ENCODE data around the gene TMEM235.

The TMEM235 gene

DNA sequence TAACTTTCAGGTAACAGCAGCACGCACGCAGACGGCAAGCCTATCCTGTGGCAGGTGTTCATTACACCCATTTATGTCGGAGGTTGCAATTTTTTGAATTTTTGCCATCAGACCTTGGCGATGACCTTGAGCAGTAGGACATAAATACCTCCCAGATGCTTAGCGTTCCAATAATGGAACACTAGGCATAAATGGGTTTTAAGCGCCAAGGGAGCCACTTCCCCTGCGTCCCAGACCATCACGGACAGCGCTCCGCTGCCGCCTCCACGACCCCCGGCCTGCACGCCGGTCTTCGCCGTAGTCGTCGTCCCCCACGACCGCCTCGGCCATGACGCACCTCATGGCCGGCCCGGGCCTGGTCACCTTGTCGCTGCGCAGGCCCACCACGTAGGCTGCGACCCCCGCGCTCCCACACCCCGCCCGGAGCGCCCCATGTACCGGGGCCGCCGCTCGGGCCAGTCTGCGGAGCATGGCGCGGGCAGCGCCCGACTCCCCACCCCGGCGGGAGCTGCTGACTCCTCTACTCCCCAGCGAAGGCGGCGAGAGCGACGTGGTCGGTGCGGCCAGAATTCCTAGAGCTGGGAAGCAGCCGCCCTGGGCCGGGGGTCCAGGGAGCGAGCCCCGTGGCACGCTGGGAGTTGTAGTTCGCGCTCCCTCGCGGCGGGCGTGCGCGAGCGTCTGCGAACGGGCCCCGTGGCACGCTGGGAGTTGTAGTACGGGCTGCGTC is 22.7 kb downstream of the TMEM235 start:
- H3K9me3 ChIP-seq (ENCODE audit: severe bottlenecking): no peaks in the 10 kb centered on the region
- peaks cover 3% of the 10 kb centered on the region for H3K36me3 ChIP-seq
- TF ChIP-seq, protein P1, sequence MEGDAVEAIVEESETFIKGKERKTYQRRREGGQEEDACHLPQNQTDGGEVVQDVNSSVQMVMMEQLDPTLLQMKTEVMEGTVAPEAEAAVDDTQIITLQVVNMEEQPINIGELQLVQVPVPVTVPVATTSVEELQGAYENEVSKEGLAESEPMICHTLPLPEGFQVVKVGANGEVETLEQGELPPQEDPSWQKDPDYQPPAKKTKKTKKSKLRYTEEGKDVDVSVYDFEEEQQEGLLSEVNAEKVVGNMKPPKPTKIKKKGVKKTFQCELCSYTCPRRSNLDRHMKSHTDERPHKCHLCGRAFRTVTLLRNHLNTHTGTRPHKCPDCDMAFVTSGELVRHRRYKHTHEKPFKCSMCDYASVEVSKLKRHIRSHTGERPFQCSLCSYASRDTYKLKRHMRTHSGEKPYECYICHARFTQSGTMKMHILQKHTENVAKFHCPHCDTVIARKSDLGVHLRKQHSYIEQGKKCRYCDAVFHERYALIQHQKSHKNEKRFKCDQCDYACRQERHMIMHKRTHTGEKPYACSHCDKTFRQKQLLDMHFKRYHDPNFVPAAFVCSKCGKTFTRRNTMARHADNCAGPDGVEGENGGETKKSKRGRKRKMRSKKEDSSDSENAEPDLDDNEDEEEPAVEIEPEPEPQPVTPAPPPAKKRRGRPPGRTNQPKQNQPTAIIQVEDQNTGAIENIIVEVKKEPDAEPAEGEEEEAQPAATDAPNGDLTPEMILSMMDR (IDR thresholded peaks at IDR 0.05; ENCODE audit: low read depth, low read length): no peak
- peak overlapping the region; percentile 86 for H3K27ac ChIP-seq
- no peaks in the 10 kb centered on the region for H3K27me3 ChIP-seq (ENCODE audit: insufficient read depth, low read depth, severe bottlenecking)
- H3K4me3 ChIP-seq (ENCODE audit: low read depth, low read length): peak overlapping the region; percentile 83
- peak; percentile 95 for DNase-seq

- TF ChIP-seq, protein P1 (IDR thresholded peaks at IDR 0.05; ENCODE audit: low read depth, low read length): no peak
Measured at GRCh38 chr17:78255029-78255656, 23.7 kb downstream of the TMEM235 start.

DNA sequence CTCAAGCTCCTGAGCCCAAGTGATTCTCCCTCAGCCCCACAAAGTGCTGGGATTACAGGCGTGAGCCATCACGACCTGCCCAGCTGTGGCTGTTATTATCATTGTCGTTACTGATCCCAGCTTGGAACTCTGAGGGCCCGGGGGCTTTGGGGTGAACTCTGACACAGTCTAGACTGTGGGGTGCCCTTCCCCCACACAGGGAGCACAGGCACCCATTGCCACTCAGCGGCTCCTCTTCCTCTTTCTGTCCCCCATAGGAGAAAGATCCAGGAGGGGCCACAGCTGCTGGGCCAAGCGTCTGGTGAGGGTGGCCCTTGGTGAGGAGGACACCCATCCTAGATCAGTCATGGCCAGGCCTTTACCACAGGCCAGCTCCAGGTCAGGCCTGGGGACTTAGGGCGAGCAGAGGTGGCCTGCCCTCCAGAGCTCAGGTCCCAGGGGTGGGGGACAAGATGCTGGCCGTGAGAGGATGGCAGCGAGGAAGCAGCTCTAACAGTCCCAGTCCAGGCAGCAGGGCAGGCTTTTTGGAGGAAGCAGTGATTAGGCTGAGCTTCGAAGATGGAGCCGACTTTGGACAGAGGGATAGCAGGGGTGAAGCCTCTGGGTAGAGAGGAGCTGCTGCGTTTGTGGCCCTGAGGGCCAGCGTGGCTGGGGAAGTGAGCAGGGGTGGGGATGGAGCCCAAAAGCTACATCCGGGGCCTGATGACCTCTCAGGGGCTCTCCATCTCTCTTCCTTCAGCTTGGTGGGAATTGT is 24.7 kb downstream of the TMEM235 start:
- Histone ChIP-seq H3K36me3 (peaks cover 3% of the 10 kb centered on the region), H3K9me3 (ENCODE audit: severe bottlenecking) (no peaks in the 10 kb centered on the region), H3K27me3 (ENCODE audit: insufficient read depth, low read depth, severe bottlenecking) (no peaks in the 10 kb centered on the region), H3K4me3 (ENCODE audit: low read depth, low read length) (no peak overlapping the region), H3K27ac (peak overlapping the region; percentile 9)
- peak; percentile 60 for DNase-seq
- TF ChIP-seq, protein P1 (IDR thresholded peaks at IDR 0.05; ENCODE audit: low read depth, low read length): no peak

More at GRCh38 chr17:78255029-78255656, 23.7 kb downstream of the TMEM235 start:
- Histone ChIP-seq H3K27ac (no peak overlapping the region), H3K9me3 (ENCODE audit: severe bottlenecking) (no peaks in the 10 kb centered on the region), H3K36me3 (peaks cover 3% of the 10 kb centered on the region), H3K4me3 (ENCODE audit: low read depth, low read length) (no peak overlapping the region), H3K27me3 (ENCODE audit: insufficient read depth, low read depth, severe bottlenecking) (no peaks in the 10 kb centered on the region)
- no peak for DNase-seq

GRCh38 chr17:78256707-78257591 is 25.5 kb downstream of the TMEM235 start:
- H3K27me3 ChIP-seq (ENCODE audit: insufficient read depth, low read depth, severe bottlenecking): no peaks in the 10 kb centered on the region
- TF ChIP-seq, protein P1 (IDR thresholded peaks at IDR 0.05; ENCODE audit: low read depth, low read length): no peak
- no peak for DNase-seq
- H3K36me3 ChIP-seq: peaks cover 3% of the 10 kb centered on the region
- no peaks in the 10 kb centered on the region for H3K9me3 ChIP-seq (ENCODE audit: severe bottlenecking)
- H3K27ac ChIP-seq: peak overlapping the region; percentile 9
- H3K4me3 ChIP-seq (ENCODE audit: low read depth, low read length): no peak overlapping the region

GRCh38 chr17:78257810-78258322 is 26.4 kb downstream of the TMEM235 start:
- H3K9me3 ChIP-seq (ENCODE audit: severe bottlenecking): no peaks in the 10 kb centered on the region
- no peak for DNase-seq
- H3K27ac ChIP-seq: no peak overlapping the region
- H3K27me3 ChIP-seq (ENCODE audit: insufficient read depth, low read depth, severe bottlenecking): no peaks in the 10 kb centered on the region
- H3K4me3 ChIP-seq (ENCODE audit: low read depth, low read length): no peak overlapping the region
- TF ChIP-seq, protein P1 (IDR thresholded peaks at IDR 0.05; ENCODE audit: low read depth, low read length): no peak
- H3K36me3 ChIP-seq: peaks cover 3% of the 10 kb centered on the region

All from WERI-Rb-1 (cell line).